Thyroid gland (tissue), 4 donors: ENCODE measurements around the gene MBNL3.

Experiments used
- POLR2A ChIP-seq, 2 donors: fragments of 450-650 bp; IDR thresholded peaks; one replicate each; pipeline ENCODE4 v1.6.1; 2017; ENCODE audit warnings: antibody characterized with exemption in 2 of 2, mild to moderate bottlenecking in 2 of 2, moderate library complexity in 1 of 2
- TF ChIP-seq, protein P1 (sequence below), 6 experiments: fragments of 200-600 bp in 3 of 6; fragments of 450-650 bp in 3 of 6; sonication (generic) in 3 of 6; IDR thresholded peaks; one replicate each; pipeline ENCODE4 v1.5.1; 2016 to 2019; ENCODE audit warnings: antibody characterized with exemption in 6 of 6, mild to moderate bottlenecking in 2 of 6, inconsistent platforms in 1 of 6, moderate library complexity in 1 of 6

DNA sequence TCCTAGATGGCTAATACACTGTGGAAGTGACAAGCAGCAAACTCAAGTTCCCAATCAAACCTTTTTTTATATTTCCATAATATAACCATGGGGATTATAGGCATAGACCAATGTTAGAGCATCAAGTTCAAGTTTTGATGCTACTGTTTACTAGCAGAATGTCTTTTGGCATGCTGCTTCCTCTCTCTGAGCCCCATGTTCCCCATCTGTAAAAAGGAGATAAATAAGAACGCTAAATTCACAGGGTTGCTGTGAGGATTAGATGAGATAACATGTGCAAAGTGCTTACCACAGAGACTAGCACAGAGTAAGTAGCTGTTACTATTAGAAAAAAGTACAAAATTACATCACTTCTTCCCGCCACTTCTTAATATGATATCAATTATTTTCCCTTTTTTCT, 18.0 kb downstream of the MBNL3 start:
- TF ChIP-seq POLR2A (IDR thresholded peaks at IDR 0.05), result no peak
- TF ChIP-seq, protein P1, sequence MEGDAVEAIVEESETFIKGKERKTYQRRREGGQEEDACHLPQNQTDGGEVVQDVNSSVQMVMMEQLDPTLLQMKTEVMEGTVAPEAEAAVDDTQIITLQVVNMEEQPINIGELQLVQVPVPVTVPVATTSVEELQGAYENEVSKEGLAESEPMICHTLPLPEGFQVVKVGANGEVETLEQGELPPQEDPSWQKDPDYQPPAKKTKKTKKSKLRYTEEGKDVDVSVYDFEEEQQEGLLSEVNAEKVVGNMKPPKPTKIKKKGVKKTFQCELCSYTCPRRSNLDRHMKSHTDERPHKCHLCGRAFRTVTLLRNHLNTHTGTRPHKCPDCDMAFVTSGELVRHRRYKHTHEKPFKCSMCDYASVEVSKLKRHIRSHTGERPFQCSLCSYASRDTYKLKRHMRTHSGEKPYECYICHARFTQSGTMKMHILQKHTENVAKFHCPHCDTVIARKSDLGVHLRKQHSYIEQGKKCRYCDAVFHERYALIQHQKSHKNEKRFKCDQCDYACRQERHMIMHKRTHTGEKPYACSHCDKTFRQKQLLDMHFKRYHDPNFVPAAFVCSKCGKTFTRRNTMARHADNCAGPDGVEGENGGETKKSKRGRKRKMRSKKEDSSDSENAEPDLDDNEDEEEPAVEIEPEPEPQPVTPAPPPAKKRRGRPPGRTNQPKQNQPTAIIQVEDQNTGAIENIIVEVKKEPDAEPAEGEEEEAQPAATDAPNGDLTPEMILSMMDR (IDR thresholded peaks at IDR 0.05), result no peak
